SK-N-SH treated with all-trans-retinoic acid at 6 μM for 48 hours (cell line): ENCODE results near the gene HSPB7.

Experiments used
- ATAC-seq: fragments of 200-7000 bp; cut with Tn5 transposase; 3 replicates; pipeline ENCODE4 v1.9.1; 2020; ENCODE audit warnings: mild to moderate bottlenecking, moderate library complexity
- ARNTL ChIP-seq: fragments of 450-650 bp; formaldehyde crosslinking; IDR thresholded peaks from 2 replicates; pipeline ENCODE4 v1.5.0; 2020; ENCODE audit warnings: low read depth, mild to moderate bottlenecking, moderate library complexity, borderline replicate concordance
- BACH2 ChIP-seq: fragments of 250-450 bp; sonication (Bioruptor Pico); IDR thresholded peaks from 2 replicates; pipeline ENCODE4 v1.9.0; 2021; ENCODE audit warnings: mild to moderate bottlenecking, borderline replicate concordance
- CSDC2 ChIP-seq: fragments of 250-450 bp; sonication (Bioruptor Pico); IDR thresholded peaks from 2 replicates; pipeline ENCODE4 v1.5.0; 2020; ENCODE audit warnings: mild to moderate bottlenecking, moderate library complexity
- CSRNP3 ChIP-seq: fragments of 250-450 bp; sonication (Bioruptor Pico); IDR thresholded peaks from 2 replicates; pipeline ENCODE4 v1.5.1; 2021; ENCODE audit warnings: mild to moderate bottlenecking, moderate library complexity
- ESRRG ChIP-seq: fragments of 250-450 bp; sonication (Bioruptor Pico); IDR thresholded peaks from 2 replicates; pipeline ENCODE4 v1.6.1; 2021; ENCODE audit warnings: mild to moderate bottlenecking
- GLIS3 ChIP-seq: fragments of 250-450 bp; sonication (Bioruptor Pico); IDR thresholded peaks from 2 replicates; pipeline ENCODE4 v1.5.0; 2020; ENCODE audit warnings: mild to moderate bottlenecking, moderate library complexity
- ISL1 ChIP-seq: fragments of 250-450 bp; sonication (Bioruptor Pico); IDR thresholded peaks from 2 replicates; pipeline ENCODE4 v2.1.2; 2022; ENCODE audit warnings: mild to moderate bottlenecking, moderate library complexity
- OSR1 ChIP-seq: fragments of 250-450 bp; sonication (Bioruptor Pico); IDR thresholded peaks from 2 replicates; pipeline ENCODE4 v1.8.0; 2022; ENCODE audit warnings: moderate library complexity, mild to moderate bottlenecking, inconsistent platforms
- PATZ1 ChIP-seq: fragments of 250-450 bp; sonication (Bioruptor Pico); IDR thresholded peaks from 2 replicates; pipeline ENCODE4 v1.8.0; 2020; ENCODE audit warnings: mild to moderate bottlenecking, moderate library complexity, borderline replicate concordance
- POU6F1 ChIP-seq: fragments of 250-450 bp; sonication (Bioruptor Pico); IDR thresholded peaks from 2 replicates; pipeline ENCODE4 v1.8.0; 2021; ENCODE audit warnings: low read depth, mild to moderate bottlenecking, moderate library complexity, borderline replicate concordance
- PPARA ChIP-seq: fragments of 250-450 bp; sonication (Bioruptor Pico); IDR thresholded peaks from 2 replicates; pipeline ENCODE4 v1.5.0; 2020; ENCODE audit warnings: mild to moderate bottlenecking, borderline replicate concordance
- RARB ChIP-seq: fragments of 250-450 bp; sonication (Bioruptor Pico); IDR thresholded peaks from 2 replicates; pipeline ENCODE4 v1.8.0; 2021; ENCODE audit warnings: mild to moderate bottlenecking, moderate library complexity
- SNAI2 ChIP-seq: fragments of 250-450 bp; sonication (Bioruptor Pico); IDR thresholded peaks from 2 replicates; pipeline ENCODE4 v1.5.0; 2020; ENCODE audit warnings: mild to moderate bottlenecking, moderate library complexity
- TCF4 ChIP-seq: fragments of 250-450 bp; sonication (Bioruptor Pico); IDR thresholded peaks from 2 replicates; pipeline ENCODE4 v1.8.0; 2021; ENCODE audit warnings: mild to moderate bottlenecking, moderate library complexity, borderline replicate concordance
- TOX ChIP-seq: fragments of 250-450 bp; sonication (Bioruptor Pico); IDR thresholded peaks from 2 replicates; pipeline ENCODE4 v1.8.0; 2021; ENCODE audit warnings: mild to moderate bottlenecking, moderate library complexity, borderline replicate concordance
- TSHZ2 ChIP-seq: fragments of 250-450 bp; sonication (Bioruptor Pico); IDR thresholded peaks from 2 replicates; pipeline ENCODE4 v1.5.0; 2020; ENCODE audit warnings: mild to moderate bottlenecking, moderate library complexity
- ZC3H10 ChIP-seq: fragments of 250-450 bp; sonication (Bioruptor Pico); IDR thresholded peaks from 2 replicates; pipeline ENCODE4 v1.5.1; 2021; ENCODE audit warnings: mild to moderate bottlenecking, moderate library complexity
- ZFP3 ChIP-seq: fragments of 250-450 bp; sonication (Bioruptor Pico); IDR thresholded peaks from 2 replicates; pipeline ENCODE4 v1.5.0; 2020; ENCODE audit warnings: mild to moderate bottlenecking, moderate library complexity
- ZFP30 ChIP-seq: fragments of 450-650 bp; formaldehyde crosslinking; IDR thresholded peaks from 2 replicates; pipeline ENCODE4 v1.5.0; 2022; ENCODE audit warnings: mild to moderate bottlenecking, moderate library complexity
- ZNF565 ChIP-seq: fragments of 450-650 bp; formaldehyde crosslinking; conservative IDR thresholded peaks from 2 replicates; pipeline ENCODE4 v1.5.0; 2020; ENCODE audit warnings: low read depth, mild to moderate bottlenecking, moderate library complexity
- ZNF70 ChIP-seq: fragments of 450-650 bp; formaldehyde crosslinking; IDR thresholded peaks from 2 replicates; pipeline ENCODE4 v1.5.0; 2020; ENCODE audit warnings: mild to moderate bottlenecking, moderate library complexity
- ZNF8 ChIP-seq: fragments of 450-650 bp; formaldehyde crosslinking; IDR thresholded peaks from 2 replicates; pipeline ENCODE4 v1.5.0; 2020; ENCODE audit warnings: mild to moderate bottlenecking, moderate library complexity

Gene HSPB7

GRCh38 chr1:15975358-15975804 is 42.5 kb downstream of the HSPB7 start (continued):
- TF ChIP-seq PATZ1 (CRISPR knock-in tag) (no peak), GLIS3 (CRISPR knock-in tag) (no peak), RARB (CRISPR knock-in tag) (no peak), ZFP30 (CRISPR knock-in tag) (no peak), SNAI2 (no peak)

- no peak for TF ChIP-seq TSHZ2 (CRISPR knock-in tag)
- TF ChIP-seq CSDC2 (CRISPR knock-in tag): no peak
- TF ChIP-seq ZNF70: no peak
- no peak for TF ChIP-seq SNAI2
- no peak for TF ChIP-seq RARB (CRISPR knock-in tag)
- no peak for TF ChIP-seq GLIS3 (CRISPR knock-in tag)
- TF ChIP-seq ARNTL (CRISPR knock-in tag): no peak
- TF ChIP-seq ESRRG (CRISPR knock-in tag): no peak
- no peak for TF ChIP-seq OSR1 (CRISPR knock-in tag)
- no peak for TF ChIP-seq BACH2 (CRISPR knock-in tag)
- no peak for TF ChIP-seq POU6F1 (CRISPR knock-in tag)
- no peak for TF ChIP-seq TCF4
- no peak for TF ChIP-seq ZNF565
- no peak for TF ChIP-seq ZFP30 (CRISPR knock-in tag)
- TF ChIP-seq TOX: no peak
- no peak for TF ChIP-seq ZC3H10 (CRISPR knock-in tag)
- TF ChIP-seq ZFP3 (CRISPR knock-in tag): no peak
- no peak for TF ChIP-seq ZNF8 (CRISPR knock-in tag)
- ATAC-seq: no peak
These were observed 43.0 kb downstream of the HSPB7 start for GRCh38 chr1:15974855-15975254.

GRCh38 chr1:15973772-15974171 is 44.1 kb downstream of the HSPB7 start:
- TF ChIP-seq TSHZ2 (CRISPR knock-in tag) (no peak), ISL1 (no peak), ZC3H10 (CRISPR knock-in tag) (no peak), ZNF70 (no peak), TOX (no peak), POU6F1 (CRISPR knock-in tag) (no peak), CSRNP3 (no peak), ZNF565 (no peak), ZNF8 (CRISPR knock-in tag) (no peak), PPARA (CRISPR knock-in tag) (no peak), PATZ1 (CRISPR knock-in tag) (no peak), BACH2 (CRISPR knock-in tag) (no peak), ZFP3 (CRISPR knock-in tag) (no peak), TCF4 (no peak), RARB (CRISPR knock-in tag) (no peak), ESRRG (CRISPR knock-in tag) (no peak), SNAI2 (no peak), ZFP30 (CRISPR knock-in tag) (no peak), CSDC2 (CRISPR knock-in tag) (no peak), GLIS3 (CRISPR knock-in tag) (no peak)
- ATAC-seq: no peak
